ENCODE measurements around the gene PRR3.

- TF ChIP-seq POLR2A (IDR thresholded peaks at IDR 0.05; ENCODE audit: low read length) (no peak), GATA1 (IDR thresholded peaks at IDR 0.05; ENCODE audit: low read depth, low read length) (no peak)
Observed at GRCh38 chr6:30542404-30542725, 14.7 kb upstream of the PRR3 start.

Data from erythroblast (primary cell).